Memory B cell (primary cell): ENCODE data around the gene REEP1.

Experiments
- ATAC-seq: fragments of 150-1000 bp; cut with Tn5 transposase; 2 replicates; pipeline ENCODE4 v1.10.0; 2021; ENCODE audit warnings: low read depth, mild to moderate bottlenecking, moderate library complexity
- DNase-seq, 2 donors: peaks; one replicate each; pipeline ENCODE4 v3.0.0; 2022; ENCODE audit warnings: low spot score in 2 of 2
- H3K27ac Mint-ChIP-seq: one replicate; pipeline ENCODE4 v1.8.0; 2022; ENCODE audit warnings: mild to moderate bottlenecking, moderate library complexity, mixed read lengths
- H3K27me3 Mint-ChIP-seq: one replicate; pipeline ENCODE4 v1.8.0; 2022; ENCODE audit warnings: mixed read lengths
- H3K36me3 Mint-ChIP-seq: one replicate; pipeline ENCODE4 v1.8.0; 2022; ENCODE audit warnings: mild to moderate bottlenecking, mixed read lengths
- H3K4me1 Mint-ChIP-seq: one replicate; pipeline ENCODE4 v1.8.0; 2022; ENCODE audit warnings: mixed read lengths
- H3K4me3 Mint-ChIP-seq: one replicate; pipeline ENCODE4 v1.8.0; 2022; ENCODE audit warnings: mild to moderate bottlenecking, moderate library complexity, mixed read lengths
- H3K9me3 Mint-ChIP-seq: one replicate; pipeline ENCODE4 v1.8.0; 2022; ENCODE audit warnings: mixed read lengths

The REEP1 gene

DNA sequence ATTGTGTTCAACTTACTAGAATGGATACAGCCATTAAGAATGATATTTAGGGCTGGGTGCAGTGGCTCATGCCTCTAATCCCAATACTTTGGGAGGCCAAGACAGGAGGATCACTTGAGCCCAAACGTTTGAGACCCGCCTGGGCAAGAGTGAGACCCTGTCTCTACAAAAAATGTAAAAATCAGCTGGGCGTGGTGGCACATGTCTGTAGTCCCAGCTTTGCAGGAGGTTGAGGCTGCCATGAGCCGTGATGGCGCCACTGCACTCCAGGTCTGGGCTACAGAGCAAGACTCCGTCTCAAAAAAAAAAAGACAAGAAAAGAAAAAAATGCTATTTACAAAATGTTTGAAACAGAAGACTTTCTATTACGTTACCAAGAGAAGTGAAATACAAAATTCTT is 30.0 kb downstream of the REEP1 start:
- no peaks in the 10 kb centered on the region for H3K36me3 Mint-ChIP-seq
- no peak for ATAC-seq
- peaks cover 17% of the 10 kb centered on the region for H3K27me3 Mint-ChIP-seq
- no peak overlapping the region for H3K4me3 Mint-ChIP-seq
- no peaks in the 10 kb centered on the region for H3K9me3 Mint-ChIP-seq
- no peak overlapping the region for H3K27ac Mint-ChIP-seq
- no peaks in the 10 kb centered on the region for H3K4me1 Mint-ChIP-seq
- no peak for DNase-seq

DNA sequence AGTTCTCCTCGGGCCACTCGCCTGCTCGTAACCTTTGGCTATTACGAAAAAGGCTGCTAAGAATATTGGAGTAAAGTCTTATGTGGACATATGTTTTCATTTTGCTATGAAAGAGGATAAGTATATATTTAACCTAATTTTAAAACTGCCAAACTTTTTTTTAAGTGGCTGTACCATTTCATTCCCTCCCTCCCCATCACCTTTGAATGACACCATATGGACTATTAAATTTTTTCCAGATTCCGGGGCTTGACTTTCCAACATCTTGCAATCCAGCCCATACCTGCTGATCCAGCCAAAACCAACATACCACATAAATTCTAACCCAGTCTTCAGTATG is 31.5 kb downstream of the REEP1 start:
- Mint-ChIP-seq H3K36me3 (no peaks in the 10 kb centered on the region), H3K4me3 (no peak overlapping the region), H3K27me3 (peaks cover 15% of the 10 kb centered on the region), H3K9me3 (no peaks in the 10 kb centered on the region), H3K4me1 (no peaks in the 10 kb centered on the region), H3K27ac (no peak overlapping the region)
- ATAC-seq (no peak), DNase-seq (no peak)

DNA sequence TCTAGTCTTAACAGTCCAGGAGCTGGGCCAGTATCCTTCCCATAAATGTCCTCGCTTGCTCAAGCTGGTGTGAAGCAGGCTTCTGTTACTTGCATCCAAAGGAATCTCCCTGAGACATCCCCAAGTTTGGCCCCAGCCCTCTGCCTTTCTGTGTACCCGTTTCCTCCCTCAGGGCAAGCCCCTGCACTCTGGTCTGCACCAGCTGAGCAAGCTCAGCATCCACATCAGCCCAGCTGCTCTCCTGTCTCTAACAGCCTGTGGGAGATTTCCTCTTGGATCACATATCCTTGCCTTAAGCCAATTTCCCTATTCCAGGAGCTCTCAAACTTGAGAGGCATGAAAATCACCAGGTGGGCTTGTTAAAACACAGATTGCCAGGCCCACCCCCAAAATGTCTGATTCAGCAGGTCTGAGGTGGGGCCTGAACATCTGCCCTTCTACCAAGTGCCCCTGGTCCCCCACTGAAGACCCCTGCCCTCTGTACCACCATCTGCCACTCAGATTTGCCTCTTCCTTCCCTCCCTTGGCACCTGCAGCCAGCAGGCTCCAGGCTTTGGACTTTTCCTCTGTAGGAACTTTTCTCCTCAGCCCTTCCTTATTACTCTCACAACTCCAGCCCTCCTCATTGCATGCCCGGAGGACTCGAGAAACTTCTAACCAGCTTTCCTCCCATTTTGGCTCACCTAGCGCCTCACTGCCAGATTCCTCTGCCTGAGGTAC is 32.1 kb downstream of the REEP1 start:
- Mint-ChIP-seq H3K4me3 (no peak overlapping the region), H3K36me3 (no peaks in the 10 kb centered on the region), H3K4me1 (no peaks in the 10 kb centered on the region), H3K27ac (no peak overlapping the region), H3K9me3 (no peaks in the 10 kb centered on the region), H3K27me3 (peaks cover 14% of the 10 kb centered on the region)
- ATAC-seq (no peak), DNase-seq (no peak)

DNA sequence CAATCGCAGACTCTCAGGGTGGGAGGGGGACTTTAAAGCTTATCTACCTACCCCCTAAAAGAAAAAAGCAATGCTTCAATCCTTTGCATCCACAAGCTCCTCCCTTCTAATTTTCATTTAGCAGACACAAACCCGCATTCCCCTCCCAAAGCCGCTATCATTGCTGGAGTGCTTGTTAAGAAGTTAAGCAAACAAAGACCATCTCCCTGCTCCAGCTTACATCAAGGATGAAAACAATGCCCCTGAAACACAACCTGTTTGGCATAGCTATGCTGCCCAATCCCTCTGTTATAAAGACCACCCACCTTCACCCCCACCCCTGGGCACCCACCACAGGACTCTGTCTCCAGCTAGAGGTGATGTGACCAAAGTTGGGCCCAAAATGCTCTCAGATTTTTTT is 33.0 kb downstream of the REEP1 start:
- Mint-ChIP-seq H3K36me3 (no peaks in the 10 kb centered on the region), H3K4me1 (no peaks in the 10 kb centered on the region), H3K27me3 (peaks cover 17% of the 10 kb centered on the region), H3K27ac (no peak overlapping the region), H3K9me3 (no peaks in the 10 kb centered on the region), H3K4me3 (no peak overlapping the region)
- ATAC-seq (no peak), DNase-seq (no peak)

DNA sequence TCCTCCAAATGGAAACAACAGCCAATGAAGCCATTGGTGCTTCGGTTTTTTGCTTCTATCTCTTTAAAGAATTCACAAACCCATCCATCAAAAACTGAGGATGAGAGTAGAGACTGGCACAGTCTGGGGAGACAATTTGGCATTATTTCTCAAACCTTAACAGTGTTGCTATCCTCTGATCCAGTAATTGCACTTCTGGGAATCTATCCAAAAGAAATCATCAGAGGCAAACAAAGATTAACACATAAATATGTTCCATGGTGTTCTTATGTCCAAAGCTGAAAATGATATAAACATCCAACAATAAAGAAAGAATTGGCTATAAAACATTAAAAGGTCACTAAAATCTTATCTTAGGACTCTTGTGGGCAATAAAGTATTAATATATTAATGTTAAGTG is 35.1 kb downstream of the REEP1 start:
- Mint-ChIP-seq H3K4me1 (no peaks in the 10 kb centered on the region), H3K4me3 (no peak overlapping the region), H3K9me3 (no peaks in the 10 kb centered on the region), H3K27ac (no peak overlapping the region), H3K36me3 (no peaks in the 10 kb centered on the region), H3K27me3 (peaks cover 20% of the 10 kb centered on the region)
- DNase-seq (no peak), ATAC-seq (no peak)

DNA sequence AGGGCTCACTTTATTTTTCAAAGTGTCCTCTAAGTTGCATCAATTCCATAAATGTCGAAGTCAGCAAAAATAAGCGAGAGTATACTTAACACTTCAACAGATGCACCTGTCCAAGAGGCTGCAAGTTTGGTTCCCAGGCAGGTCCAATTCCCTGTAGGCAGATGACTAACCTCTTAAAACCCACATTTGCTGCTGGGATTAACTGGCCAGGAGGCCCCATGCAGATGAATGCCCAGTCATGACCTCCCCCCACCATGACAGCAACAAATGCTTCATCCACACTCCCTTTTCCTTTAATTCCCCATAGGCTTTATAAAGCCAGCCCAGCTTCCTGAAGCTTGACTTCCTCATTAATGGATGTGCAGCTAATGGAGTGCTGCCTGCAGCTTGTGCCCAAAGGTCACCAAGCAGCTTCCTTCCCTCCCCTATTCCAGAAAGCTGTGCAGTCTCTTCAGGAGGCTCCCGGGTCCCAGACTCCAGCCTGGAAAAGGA is 35.7 kb downstream of the REEP1 start:
- no peaks in the 10 kb centered on the region for H3K4me1 Mint-ChIP-seq
- H3K27me3 Mint-ChIP-seq: peaks cover 22% of the 10 kb centered on the region
- no peak for ATAC-seq
- H3K4me3 Mint-ChIP-seq: no peak overlapping the region
- H3K27ac Mint-ChIP-seq: no peak overlapping the region
- H3K36me3 Mint-ChIP-seq: no peaks in the 10 kb centered on the region
- DNase-seq: no peak
- H3K9me3 Mint-ChIP-seq: no peaks in the 10 kb centered on the region

DNA sequence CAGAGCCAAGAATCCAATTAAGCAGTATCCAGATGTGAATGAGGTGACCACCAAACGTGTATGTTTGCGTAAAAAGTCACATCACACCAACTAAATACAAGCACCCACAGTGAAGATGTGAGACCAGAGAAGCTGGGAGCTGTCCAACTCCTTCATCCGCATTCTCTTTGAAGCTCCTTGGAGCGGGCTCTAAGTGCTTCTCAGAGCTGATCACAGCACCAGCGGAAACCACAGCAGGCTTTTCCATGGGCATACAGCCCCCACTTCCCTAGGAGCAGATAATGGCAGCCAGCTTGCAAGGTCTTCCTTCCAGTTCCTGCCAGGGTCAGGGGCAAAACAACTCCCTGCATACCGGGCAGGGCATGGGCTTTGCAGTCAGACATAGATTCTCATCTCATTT is 36.4 kb downstream of the REEP1 start:
- no peaks in the 10 kb centered on the region for H3K9me3 Mint-ChIP-seq
- no peak for DNase-seq
- peaks cover 21% of the 10 kb centered on the region for H3K27me3 Mint-ChIP-seq
- no peak overlapping the region for H3K4me3 Mint-ChIP-seq
- H3K4me1 Mint-ChIP-seq: no peaks in the 10 kb centered on the region
- H3K27ac Mint-ChIP-seq: no peak overlapping the region
- ATAC-seq: no peak
- H3K36me3 Mint-ChIP-seq: no peaks in the 10 kb centered on the region

DNA sequence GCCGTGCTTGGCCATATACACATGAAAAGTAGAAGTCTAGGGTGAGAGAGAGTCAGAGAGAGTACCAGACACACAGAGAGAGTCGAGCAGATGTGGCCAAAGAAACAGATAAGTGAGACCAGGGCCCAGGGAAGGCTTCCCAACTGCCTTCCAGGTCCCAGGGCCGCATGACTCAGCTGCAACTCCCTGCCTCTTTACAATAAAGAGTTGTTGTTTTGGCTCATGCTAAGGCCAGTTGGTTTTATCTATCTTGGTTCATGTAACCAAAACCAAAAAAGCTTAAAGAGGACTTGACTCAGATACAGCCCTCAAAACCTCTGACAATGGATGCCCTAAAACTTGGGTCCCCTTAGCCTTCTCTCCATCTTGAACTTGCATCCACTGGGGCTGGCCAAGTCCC is 36.9 kb downstream of the REEP1 start:
- no peaks in the 10 kb centered on the region for H3K4me1 Mint-ChIP-seq
- H3K27ac Mint-ChIP-seq: no peak overlapping the region
- no peak overlapping the region for H3K4me3 Mint-ChIP-seq
- H3K27me3 Mint-ChIP-seq: peaks cover 18% of the 10 kb centered on the region
- ATAC-seq (no peak), DNase-seq (no peak)
- no peaks in the 10 kb centered on the region for H3K36me3 Mint-ChIP-seq
- no peaks in the 10 kb centered on the region for H3K9me3 Mint-ChIP-seq

DNA sequence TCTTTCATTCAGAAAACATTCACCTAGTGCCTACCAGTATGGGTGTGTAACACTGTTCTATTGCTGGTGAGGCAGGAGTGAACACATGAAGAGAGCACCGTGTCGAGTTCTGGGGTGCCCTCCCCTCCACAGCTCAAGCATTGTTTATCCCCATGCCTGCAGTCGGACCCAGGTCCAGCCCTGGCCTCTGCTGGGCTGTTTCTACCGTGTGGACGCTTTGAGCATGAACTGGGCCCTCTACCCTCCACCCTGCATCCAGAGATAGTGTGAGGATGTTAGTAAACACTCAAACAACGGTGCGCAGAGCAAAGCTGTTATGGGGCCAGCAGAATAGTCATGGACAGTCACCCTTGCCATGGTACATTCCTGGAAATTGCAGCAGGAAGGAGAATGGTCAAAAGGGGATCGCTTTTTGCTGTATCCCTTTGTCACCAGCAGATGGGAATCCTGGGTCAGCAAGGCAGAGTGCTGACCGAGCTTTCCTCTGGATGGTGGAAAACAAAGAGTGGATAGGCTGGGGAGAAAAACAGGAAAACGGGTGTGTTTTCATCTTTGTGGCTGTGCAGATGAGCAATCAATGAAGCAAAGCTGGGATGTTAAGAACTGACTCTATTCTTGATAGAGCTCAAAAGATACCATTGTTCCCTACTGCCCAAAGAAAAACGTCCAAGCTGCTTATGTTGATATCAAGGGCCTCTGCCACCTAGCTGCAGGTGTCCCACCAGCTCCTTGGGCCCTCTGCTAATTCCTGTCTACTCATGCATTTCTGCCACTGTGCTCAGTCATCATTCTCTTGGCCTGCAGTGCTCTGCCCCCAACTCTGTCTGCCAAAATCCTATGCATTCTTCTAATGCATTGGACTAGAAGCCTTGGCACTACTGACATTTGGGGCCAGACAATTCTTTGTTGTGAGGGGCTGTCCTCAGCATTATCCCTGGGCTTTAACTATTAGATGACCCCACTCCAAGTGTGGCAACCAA is 38.7 kb downstream of the REEP1 start:
- Mint-ChIP-seq H3K9me3 (no peaks in the 10 kb centered on the region), H3K4me3 (no peak overlapping the region), H3K4me1 (no peaks in the 10 kb centered on the region), H3K27ac (no peak overlapping the region), H3K27me3 (peaks cover 15% of the 10 kb centered on the region), H3K36me3 (no peaks in the 10 kb centered on the region)
- no peak for DNase-seq
- ATAC-seq: no peak

DNA sequence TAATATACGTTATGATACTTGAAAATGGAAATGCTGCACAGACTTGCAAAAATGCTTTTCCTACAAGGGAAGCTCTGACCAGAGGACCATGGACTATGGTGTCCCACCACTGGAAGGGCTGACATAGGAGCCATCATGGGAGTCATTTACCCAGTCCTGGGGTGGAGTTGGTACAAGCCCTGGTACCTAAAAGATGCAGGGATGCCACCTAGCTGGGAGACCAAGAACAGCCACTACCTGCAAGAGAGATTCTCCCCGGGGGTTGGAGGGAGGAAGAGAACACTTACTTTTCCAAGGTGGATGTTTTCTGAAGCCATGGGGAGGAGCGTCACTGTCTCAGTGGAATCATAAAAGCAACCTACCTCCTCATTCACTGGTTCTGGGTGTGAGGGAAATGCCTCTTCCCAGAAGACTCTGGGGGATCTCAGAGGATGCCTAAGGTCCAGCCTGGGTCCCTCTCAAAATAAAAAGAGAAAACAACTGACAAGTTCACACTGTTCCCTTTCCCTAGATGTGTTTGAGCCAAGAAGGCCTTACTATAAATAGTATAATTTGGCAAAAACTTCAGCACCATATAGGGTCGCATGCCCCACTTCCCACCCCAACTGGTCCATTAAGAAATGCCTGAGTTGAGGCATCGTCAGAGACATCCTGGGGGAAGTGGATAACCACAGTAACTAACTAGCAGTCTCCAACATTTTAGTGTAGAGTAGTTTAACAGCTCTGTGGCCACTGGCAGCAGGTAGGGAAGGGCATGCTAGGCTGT is 39.9 kb downstream of the REEP1 start:
- no peak for DNase-seq
- Mint-ChIP-seq H3K4me1 (no peaks in the 10 kb centered on the region), H3K4me3 (no peak overlapping the region), H3K9me3 (no peaks in the 10 kb centered on the region), H3K27ac (no peak overlapping the region), H3K36me3 (no peaks in the 10 kb centered on the region), H3K27me3 (peaks cover 11% of the 10 kb centered on the region)
- ATAC-seq: peak; percentile 50

DNA sequence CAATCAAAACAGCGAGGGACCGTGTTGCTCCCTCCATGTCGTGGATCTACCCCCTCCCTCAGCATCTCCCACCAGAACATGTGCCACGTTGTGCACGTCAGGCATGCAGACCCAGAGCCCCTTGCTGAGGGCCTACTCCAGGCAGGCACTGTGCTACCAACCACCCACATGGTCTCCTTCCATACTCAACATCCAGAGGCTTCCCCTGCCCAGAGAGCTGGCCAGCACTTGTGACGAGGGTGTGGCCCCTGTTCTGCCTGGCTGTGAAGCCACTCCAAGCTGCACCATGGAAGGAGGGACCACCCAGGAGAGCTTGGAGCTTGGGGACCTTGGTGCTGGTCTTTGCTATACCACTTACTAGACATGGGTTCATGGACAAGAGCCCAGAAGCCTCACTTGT is 40.5 kb downstream of the REEP1 start:
- Mint-ChIP-seq H3K27ac (no peak overlapping the region), H3K27me3 (peaks cover 11% of the 10 kb centered on the region), H3K4me1 (no peaks in the 10 kb centered on the region), H3K9me3 (no peaks in the 10 kb centered on the region), H3K4me3 (no peak overlapping the region), H3K36me3 (no peaks in the 10 kb centered on the region)
- ATAC-seq (no peak), DNase-seq (no peak)

DNA sequence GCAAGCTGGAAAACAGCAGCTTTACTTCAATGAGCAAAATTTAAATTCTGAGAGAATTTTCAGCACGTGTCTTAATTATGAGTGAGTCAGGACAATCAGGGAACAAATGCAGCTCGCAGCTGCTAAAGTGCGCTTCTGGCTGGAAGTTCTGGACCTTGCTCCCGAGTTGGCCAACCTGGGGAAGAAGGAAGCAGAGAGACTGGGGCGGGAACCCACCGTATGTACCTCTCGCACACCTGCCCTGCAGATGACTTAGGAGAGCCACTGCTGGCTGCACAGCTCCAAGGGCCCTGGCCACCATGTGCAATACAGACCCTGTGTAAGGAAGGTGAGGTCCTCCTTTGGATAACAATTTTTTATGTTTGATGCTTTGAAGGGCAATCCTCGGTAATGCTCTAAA is 42.4 kb downstream of the REEP1 start:
- H3K36me3 Mint-ChIP-seq: no peaks in the 10 kb centered on the region
- no peak overlapping the region for H3K4me3 Mint-ChIP-seq
- DNase-seq (no peak), ATAC-seq (no peak)
- peaks cover 13% of the 10 kb centered on the region for H3K27me3 Mint-ChIP-seq
- no peak overlapping the region for H3K27ac Mint-ChIP-seq
- H3K9me3 Mint-ChIP-seq: no peaks in the 10 kb centered on the region
- no peaks in the 10 kb centered on the region for H3K4me1 Mint-ChIP-seq

DNA sequence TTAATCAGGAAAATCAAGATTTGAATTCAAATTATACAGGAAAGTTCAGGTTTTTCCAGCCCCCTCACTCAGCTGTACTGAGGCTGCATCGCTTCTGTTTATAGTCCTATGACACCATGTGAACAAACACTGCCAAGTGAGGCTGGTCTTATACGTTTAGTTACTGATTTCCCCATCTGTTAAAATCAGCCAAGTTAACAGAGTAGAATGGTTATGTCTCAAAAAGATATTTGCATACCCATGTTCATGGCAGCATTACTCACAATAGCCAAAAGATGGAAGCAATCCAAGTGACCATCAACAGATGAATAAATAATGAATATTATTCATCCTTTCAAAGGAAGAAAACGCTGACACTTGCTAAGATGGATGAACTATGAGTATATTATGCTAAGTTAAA is 43.8 kb downstream of the REEP1 start:
- H3K36me3 Mint-ChIP-seq: no peaks in the 10 kb centered on the region
- no peaks in the 10 kb centered on the region for H3K4me1 Mint-ChIP-seq
- no peak overlapping the region for H3K27ac Mint-ChIP-seq
- peaks cover 15% of the 10 kb centered on the region for H3K27me3 Mint-ChIP-seq
- no peaks in the 10 kb centered on the region for H3K9me3 Mint-ChIP-seq
- no peak overlapping the region for H3K4me3 Mint-ChIP-seq
- no peak for ATAC-seq
- DNase-seq: no peak
